IPS-18a (cell line): ENCODE results near the gene USP34.

ENCODE experiments used
- H3K27ac ChIP-seq: one replicate; pipeline ENCODE4 v1.5.1; 2013; ENCODE audit warnings: low read length
- H3K27me3 ChIP-seq: one replicate; pipeline ENCODE4 v1.6.1; 2013; ENCODE audit warnings: mild to moderate bottlenecking, low read length; ENCODE audit not compliant: control insufficient read depth, insufficient read depth
- H3K36me3 ChIP-seq: one replicate; pipeline ENCODE4 v1.6.1; 2013; ENCODE audit warnings: low read depth, low read length; ENCODE audit not compliant: control insufficient read depth
- H3K4me1 ChIP-seq: one replicate; pipeline ENCODE4 v1.6.1; 2013; ENCODE audit warnings: low read depth, low read length; ENCODE audit not compliant: control insufficient read depth
- H3K4me3 ChIP-seq: one replicate; pipeline ENCODE4 v1.5.1; 2013; ENCODE audit warnings: low read length
- H3K9ac ChIP-seq: one replicate; pipeline ENCODE4 v1.6.1; 2013; ENCODE audit warnings: mild to moderate bottlenecking, low read length, moderate library complexity
- H3K9me3 ChIP-seq: one replicate; pipeline ENCODE4 v1.6.1; 2013; ENCODE audit warnings: low read depth, low read length; ENCODE audit not compliant: control insufficient read depth

USP34 gene

GRCh38 chr2:61282104-61282590 lies 188.7 kb downstream of the USP34 start:
- no peak overlapping the region for H3K9ac ChIP-seq
- no peak overlapping the region for H3K27ac ChIP-seq
- H3K4me1 ChIP-seq, result no peaks in the 10 kb centered on the region
- H3K36me3 ChIP-seq, result peaks cover 26% of the 10 kb centered on the region
- H3K4me3 ChIP-seq, result no peak overlapping the region
- no peaks in the 10 kb centered on the region for H3K27me3 ChIP-seq
- no peaks in the 10 kb centered on the region for H3K9me3 ChIP-seq

GRCh38 chr2:61281321-61281720 lies 189.6 kb downstream of the USP34 start:
- Histone ChIP-seq H3K9me3 (no peaks in the 10 kb centered on the region), H3K4me3 (no peak overlapping the region), H3K27me3 (no peaks in the 10 kb centered on the region), H3K4me1 (no peaks in the 10 kb centered on the region), H3K36me3 (peaks cover 28% of the 10 kb centered on the region), H3K27ac (no peak overlapping the region), H3K9ac (no peak overlapping the region)

- no peak overlapping the region for H3K4me3 ChIP-seq
- no peaks in the 10 kb centered on the region for H3K27me3 ChIP-seq
- H3K27ac ChIP-seq, result no peak overlapping the region
- H3K9ac ChIP-seq, result no peak overlapping the region
- H3K4me1 ChIP-seq, result no peaks in the 10 kb centered on the region
- peaks cover 26% of the 10 kb centered on the region for H3K36me3 ChIP-seq
- H3K9me3 ChIP-seq, result no peaks in the 10 kb centered on the region
Observed at GRCh38 chr2:61277756-61278155, 193.1 kb downstream of the USP34 start.

GRCh38 chr2:61275575-61276184 lies 195.2 kb downstream of the USP34 start:
- Histone ChIP-seq H3K27ac (no peak overlapping the region), H3K27me3 (no peaks in the 10 kb centered on the region), H3K9ac (no peak overlapping the region), H3K9me3 (no peaks in the 10 kb centered on the region), H3K4me1 (no peaks in the 10 kb centered on the region), H3K36me3 (peaks cover 24% of the 10 kb centered on the region), H3K4me3 (no peak overlapping the region)

GRCh38 chr2:61272421-61273070 lies 198.3 kb downstream of the USP34 start:
- Histone ChIP-seq H3K27me3 (no peaks in the 10 kb centered on the region), H3K36me3 (peaks cover 13% of the 10 kb centered on the region), H3K9ac (no peak overlapping the region), H3K4me3 (no peak overlapping the region), H3K4me1 (no peaks in the 10 kb centered on the region), H3K9me3 (no peaks in the 10 kb centered on the region), H3K27ac (no peak overlapping the region)

- Histone ChIP-seq H3K9ac (no peak overlapping the region), H3K4me1 (no peaks in the 10 kb centered on the region), H3K36me3 (peaks cover 8% of the 10 kb centered on the region), H3K9me3 (no peaks in the 10 kb centered on the region), H3K4me3 (no peak overlapping the region), H3K27ac (no peak overlapping the region), H3K27me3 (no peaks in the 10 kb centered on the region)
Observed at GRCh38 chr2:61268249-61268648, 202.6 kb downstream of the USP34 start.

GRCh38 chr2:61266632-61267505 lies 204.0 kb downstream of the USP34 start:
- no peak overlapping the region for H3K4me3 ChIP-seq
- H3K36me3 ChIP-seq, result peaks cover 11% of the 10 kb centered on the region
- no peaks in the 10 kb centered on the region for H3K4me1 ChIP-seq
- no peak overlapping the region for H3K27ac ChIP-seq
- H3K9ac ChIP-seq, result no peak overlapping the region
- H3K27me3 ChIP-seq, result no peaks in the 10 kb centered on the region
- no peaks in the 10 kb centered on the region for H3K9me3 ChIP-seq

GRCh38 chr2:61263830-61264229 lies 207.1 kb downstream of the USP34 start:
- no peak overlapping the region for H3K4me3 ChIP-seq
- no peak overlapping the region for H3K9ac ChIP-seq
- no peaks in the 10 kb centered on the region for H3K27me3 ChIP-seq
- H3K9me3 ChIP-seq, result no peaks in the 10 kb centered on the region
- peaks cover 17% of the 10 kb centered on the region for H3K36me3 ChIP-seq
- no peak overlapping the region for H3K27ac ChIP-seq
- H3K4me1 ChIP-seq, result no peaks in the 10 kb centered on the region

GRCh38 chr2:61262699-61263098 lies 208.2 kb downstream of the USP34 start:
- no peak overlapping the region for H3K4me3 ChIP-seq
- H3K9me3 ChIP-seq, result no peaks in the 10 kb centered on the region
- H3K4me1 ChIP-seq, result no peaks in the 10 kb centered on the region
- H3K9ac ChIP-seq, result no peak overlapping the region
- H3K27ac ChIP-seq, result no peak overlapping the region
- H3K36me3 ChIP-seq, result peaks cover 17% of the 10 kb centered on the region
- H3K27me3 ChIP-seq, result no peaks in the 10 kb centered on the region

GRCh38 chr2:61257446-61257845 lies 213.4 kb downstream of the USP34 start:
- no peak overlapping the region for H3K27ac ChIP-seq
- H3K27me3 ChIP-seq, result no peaks in the 10 kb centered on the region
- peaks cover 30% of the 10 kb centered on the region for H3K36me3 ChIP-seq
- H3K4me1 ChIP-seq, result no peaks in the 10 kb centered on the region
- H3K4me3 ChIP-seq, result no peak overlapping the region
- H3K9me3 ChIP-seq, result no peaks in the 10 kb centered on the region
- no peak overlapping the region for H3K9ac ChIP-seq

- no peaks in the 10 kb centered on the region for H3K9me3 ChIP-seq
- no peak overlapping the region for H3K9ac ChIP-seq
- H3K4me3 ChIP-seq, result no peak overlapping the region
- H3K27me3 ChIP-seq, result no peaks in the 10 kb centered on the region
- H3K36me3 ChIP-seq, result peaks cover 28% of the 10 kb centered on the region
- no peaks in the 10 kb centered on the region for H3K4me1 ChIP-seq
- H3K27ac ChIP-seq, result no peak overlapping the region
Observed at GRCh38 chr2:61255580-61256437, 215.1 kb downstream of the USP34 start.
